HEK293T (cell line): ENCODE measurements around the gene GEMIN7.

ENCODE experiments used
- BHLHE40 ChIP-seq: fragments of 450-650 bp; IDR thresholded peaks from 2 replicates; pipeline ENCODE4 v1.6.1; 2016; ENCODE audit warnings: mild to moderate bottlenecking, moderate library complexity, borderline replicate concordance
- CTBP1 ChIP-seq: fragments of 450-650 bp; IDR thresholded peaks from 2 replicates; pipeline ENCODE4 v1.6.1; 2016; ENCODE audit warnings: borderline replicate concordance
- ELF4 ChIP-seq: fragments of 450-650 bp; IDR thresholded peaks from 2 replicates; pipeline ENCODE4 v1.6.1; 2017; ENCODE audit warnings: antibody characterized with exemption
- SP1 ChIP-seq: fragments of 450-650 bp; IDR thresholded peaks from 2 replicates; pipeline ENCODE4 v1.6.1; 2017

- TF ChIP-seq SP1, result no peak
- TF ChIP-seq ELF4, result no peak
- no peak for TF ChIP-seq CTBP1
- no peak for TF ChIP-seq BHLHE40
Observed at GRCh38 chr19:45136507-45137178, 57.6 kb downstream of the GEMIN7 start.
